ENCODE results near the gene NRL. TPM values are rescaled to one million over a fixed set of nuclear protein-coding genes. Genes with fewer than 3 reads are reported as not detected.

Gene NRL
- total RNA-seq, 1 donor from 2014 or later: 0.54 TPM

DNA sequence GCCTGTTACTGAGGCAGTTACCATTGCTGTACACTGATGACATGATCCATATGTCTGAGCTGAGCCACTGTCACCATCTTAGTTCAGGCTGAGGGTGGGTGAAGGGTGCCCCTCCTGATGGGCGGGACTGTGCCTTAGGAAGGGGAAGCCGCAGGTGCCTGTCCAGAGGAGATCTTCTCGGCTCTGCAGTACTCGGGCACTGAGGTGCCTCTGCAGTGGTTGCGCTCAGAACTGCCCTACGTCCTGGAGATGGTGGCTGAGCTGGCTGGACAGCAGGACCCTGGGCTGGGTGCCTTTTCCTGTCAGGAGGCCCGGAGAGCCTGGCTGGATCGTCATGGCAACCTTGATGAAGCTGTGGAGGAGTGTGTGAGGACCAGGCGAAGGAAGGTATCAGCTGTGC, 36.2 kb upstream of the NRL start:
- H3K36me3 ChIP-seq: peaks cover 4% of the 10 kb centered on the region
- H3K27me3 ChIP-seq: no peaks in the 10 kb centered on the region
- no peak overlapping the region for H3K9ac ChIP-seq
- H3K4me1 ChIP-seq: peaks cover 7% of the 10 kb centered on the region
- Mint-ChIP-seq H3K27ac (no peak overlapping the region), H3K4me3 (no peak overlapping the region), H3K9me3 (no peaks in the 10 kb centered on the region), H3K4me1 (peaks cover 11% of the 10 kb centered on the region), H3K27me3 (ENCODE audit: insufficient read depth, low read depth) (no peaks in the 10 kb centered on the region), H3K36me3 (peaks cover 14% of the 10 kb centered on the region)
- no peak for TF ChIP-seq EZH2phosphoT487 (IDR thresholded peaks at IDR 0.05)
- TF ChIP-seq EZH2 (IDR thresholded peaks at IDR 0.05): no peak
- no peak overlapping the region for H3K4me3 ChIP-seq
- H3K9me3 ChIP-seq (ENCODE audit: low read depth): no peaks in the 10 kb centered on the region
- DNase-seq (ENCODE audit: low spot score): no peak
- no peak overlapping the region for H3K4me2 ChIP-seq
- H3F3A ChIP-seq (ENCODE audit: low read depth): peaks cover 4% of the 10 kb centered on the region
- H3K27ac ChIP-seq: no peak overlapping the region
- H3K79me2 ChIP-seq (ENCODE audit: low read depth): peaks cover 25% of the 10 kb centered on the region
- peaks cover 15% of the 10 kb centered on the region for H4K20me1 ChIP-seq (ENCODE audit: low read depth)
- H2AFZ ChIP-seq (replicated peaks): no peak overlapping the region

GRCh38 chr14:24150567-24150966, 35.8 kb upstream of the NRL start:
- Mint-ChIP-seq H3K9me3 (no peaks in the 10 kb centered on the region), H3K4me1 (peaks cover 15% of the 10 kb centered on the region), H3K27ac (no peak overlapping the region), H3K4me3 (no peak overlapping the region), H3K27me3 (ENCODE audit: insufficient read depth, low read depth) (no peaks in the 10 kb centered on the region), H3K36me3 (peaks cover 10% of the 10 kb centered on the region)
- no peak for DNase-seq (ENCODE audit: low spot score)
- TF ChIP-seq, protein P1, sequence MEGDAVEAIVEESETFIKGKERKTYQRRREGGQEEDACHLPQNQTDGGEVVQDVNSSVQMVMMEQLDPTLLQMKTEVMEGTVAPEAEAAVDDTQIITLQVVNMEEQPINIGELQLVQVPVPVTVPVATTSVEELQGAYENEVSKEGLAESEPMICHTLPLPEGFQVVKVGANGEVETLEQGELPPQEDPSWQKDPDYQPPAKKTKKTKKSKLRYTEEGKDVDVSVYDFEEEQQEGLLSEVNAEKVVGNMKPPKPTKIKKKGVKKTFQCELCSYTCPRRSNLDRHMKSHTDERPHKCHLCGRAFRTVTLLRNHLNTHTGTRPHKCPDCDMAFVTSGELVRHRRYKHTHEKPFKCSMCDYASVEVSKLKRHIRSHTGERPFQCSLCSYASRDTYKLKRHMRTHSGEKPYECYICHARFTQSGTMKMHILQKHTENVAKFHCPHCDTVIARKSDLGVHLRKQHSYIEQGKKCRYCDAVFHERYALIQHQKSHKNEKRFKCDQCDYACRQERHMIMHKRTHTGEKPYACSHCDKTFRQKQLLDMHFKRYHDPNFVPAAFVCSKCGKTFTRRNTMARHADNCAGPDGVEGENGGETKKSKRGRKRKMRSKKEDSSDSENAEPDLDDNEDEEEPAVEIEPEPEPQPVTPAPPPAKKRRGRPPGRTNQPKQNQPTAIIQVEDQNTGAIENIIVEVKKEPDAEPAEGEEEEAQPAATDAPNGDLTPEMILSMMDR (IDR thresholded peaks at IDR 0.05): no peak
- TF ChIP-seq EZH2phosphoT487 (IDR thresholded peaks at IDR 0.05) (no peak), EZH2 (IDR thresholded peaks at IDR 0.05) (no peak)
- Histone ChIP-seq H4K20me1 (ENCODE audit: low read depth) (peaks cover 15% of the 10 kb centered on the region), H3K27ac (no peak overlapping the region), H3K4me2 (no peak overlapping the region), H2AFZ (replicated peaks) (no peak overlapping the region), H3F3A (ENCODE audit: low read depth) (peaks cover 4% of the 10 kb centered on the region), H3K9me3 (ENCODE audit: low read depth) (no peaks in the 10 kb centered on the region), H3K79me2 (ENCODE audit: low read depth) (peaks cover 29% of the 10 kb centered on the region), H3K36me3 (peaks cover 4% of the 10 kb centered on the region), H3K9ac (no peak overlapping the region), H3K4me1 (peaks cover 10% of the 10 kb centered on the region), H3K27me3 (no peaks in the 10 kb centered on the region), H3K4me3 (no peak overlapping the region)

GRCh38 chr14:24150061-24150460, 35.3 kb upstream of the NRL start:
- Histone ChIP-seq H3K27me3 (no peaks in the 10 kb centered on the region), H3K4me1 (peaks cover 10% of the 10 kb centered on the region), H3K9ac (no peak overlapping the region), H3K4me3 (no peak overlapping the region), H4K20me1 (ENCODE audit: low read depth) (peaks cover 15% of the 10 kb centered on the region), H3K27ac (no peak overlapping the region), H2AFZ (replicated peaks) (no peak overlapping the region), H3K79me2 (ENCODE audit: low read depth) (peaks cover 33% of the 10 kb centered on the region), H3K4me2 (no peak overlapping the region), H3F3A (ENCODE audit: low read depth) (peaks cover 4% of the 10 kb centered on the region), H3K9me3 (ENCODE audit: low read depth) (no peaks in the 10 kb centered on the region), H3K36me3 (peaks cover 4% of the 10 kb centered on the region)
- Mint-ChIP-seq H3K4me1 (peaks cover 19% of the 10 kb centered on the region), H3K9me3 (no peaks in the 10 kb centered on the region), H3K36me3 (peaks cover 6% of the 10 kb centered on the region), H3K4me3 (no peak overlapping the region), H3K27ac (no peak overlapping the region), H3K27me3 (ENCODE audit: insufficient read depth, low read depth) (no peaks in the 10 kb centered on the region)
- no peak for DNase-seq (ENCODE audit: low spot score)
- TF ChIP-seq, protein P1 (IDR thresholded peaks at IDR 0.05): no peak
- no peak for TF ChIP-seq EZH2 (IDR thresholded peaks at IDR 0.05)
- no peak for TF ChIP-seq EZH2phosphoT487 (IDR thresholded peaks at IDR 0.05)

DNA sequence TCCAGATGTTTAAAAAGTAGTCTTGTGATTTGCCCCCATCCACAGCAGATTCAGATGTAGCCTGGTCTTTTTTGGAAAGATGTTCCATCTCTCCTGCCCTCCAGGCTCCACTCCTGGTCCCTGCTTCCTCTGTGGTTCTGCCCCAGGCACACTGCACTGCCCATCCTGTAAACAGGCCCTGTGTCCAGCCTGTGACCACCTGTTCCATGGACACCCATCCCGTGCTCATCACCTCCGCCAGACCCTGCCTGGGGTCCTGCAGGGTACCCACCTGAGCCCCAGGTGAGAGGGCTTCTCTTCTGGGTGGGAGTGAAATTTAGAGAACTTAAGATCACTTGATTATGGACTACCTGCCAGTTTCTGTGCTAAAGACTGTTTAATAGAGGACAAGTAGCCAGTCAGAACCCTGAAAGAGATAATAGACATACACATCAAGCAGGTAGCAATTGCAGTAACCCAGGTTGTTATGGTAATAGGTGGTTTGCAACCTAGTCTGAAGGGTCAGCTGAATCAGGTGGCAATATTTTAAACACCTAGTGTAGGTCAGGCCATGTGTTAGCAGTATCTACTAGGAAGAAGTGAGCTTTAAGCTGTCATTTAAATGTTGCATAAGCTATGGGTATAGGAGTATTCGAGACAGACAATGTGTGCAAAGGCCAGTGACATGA, 34.7 kb upstream of the NRL start:
- H3K4me2 ChIP-seq: no peak overlapping the region
- TF ChIP-seq, protein P1 (IDR thresholded peaks at IDR 0.05): no peak
- TF ChIP-seq EZH2 (IDR thresholded peaks at IDR 0.05): no peak
- H3K27me3 Mint-ChIP-seq (ENCODE audit: insufficient read depth, low read depth): no peaks in the 10 kb centered on the region
- H3F3A ChIP-seq (ENCODE audit: low read depth): peaks cover 4% of the 10 kb centered on the region
- H3K27ac Mint-ChIP-seq: no peak overlapping the region
- H3K4me3 Mint-ChIP-seq: peak overlapping the region; percentile 99
- peaks cover under 1% of the 10 kb centered on the region for H3K36me3 ChIP-seq
- H3K27me3 ChIP-seq: no peaks in the 10 kb centered on the region
- H3K4me1 Mint-ChIP-seq: peaks cover 19% of the 10 kb centered on the region
- no peaks in the 10 kb centered on the region for H3K9me3 Mint-ChIP-seq
- DNase-seq (ENCODE audit: low spot score): no peak
- H4K20me1 ChIP-seq (ENCODE audit: low read depth): peaks cover 15% of the 10 kb centered on the region
- H3K4me1 ChIP-seq: peaks cover 10% of the 10 kb centered on the region
- no peak overlapping the region for H3K27ac ChIP-seq
- no peaks in the 10 kb centered on the region for H3K9me3 ChIP-seq (ENCODE audit: low read depth)
- H3K79me2 ChIP-seq (ENCODE audit: low read depth): peaks cover 33% of the 10 kb centered on the region
- H3K36me3 Mint-ChIP-seq: peaks cover 8% of the 10 kb centered on the region
- H3K4me3 ChIP-seq: no peak overlapping the region
- no peak overlapping the region for H3K9ac ChIP-seq
- no peak overlapping the region for H2AFZ ChIP-seq (replicated peaks)
